ENCODE measurements around the gene HDC. TPM values are rescaled to one million over a fixed set of nuclear protein-coding genes. Genes with fewer than 3 reads are reported as not detected.

HDC gene
- total and polyA plus RNA-seq, 2 of the 13 experiments (the other 11 are each of a cell fraction or from before 2014, with no cell fraction given): not detected

- intact Hi-C loops (cut with micrococcal nuclease; ENCODE audit: unreplicated experiment) (no loop called here), in situ Hi-C loops (cut with HindIII; ENCODE audit: extremely low pct_ligation_motif_present, low pct_unique_long_range_greater_than_20kb) (no loop called here)
- POLR2A ChIA-PET: interaction anchor here (1.2 kb wide), 1 partner anchor 110 kb away, joined by 8 read pairs; no protein-coding TSS in a partner anchor
- Histone ChIP-seq H3K4me3 (replicated peaks in 1 of 3; ENCODE audit: insufficient read depth in 1 of 3, low read depth in 2 of 3, low read length in 3 of 3) (no peak overlapping the region), H2AFZ (ENCODE audit: low read length) (no peak overlapping the region), H3K27me3 (ENCODE audit: control insufficient read depth in 1 of 2, insufficient read depth in 2 of 2, low read length in 2 of 2) (no peaks in the 10 kb centered on the region), H3K9me3 (ENCODE audit: low read length) (no peaks in the 10 kb centered on the region), H3K4me1 (ENCODE audit: insufficient read depth, low read length) (peaks cover 74% of the 10 kb centered on the region), H3K9ac (ENCODE audit: insufficient read depth, low read depth, low read length) (no peak overlapping the region), H4K20me1 (ENCODE audit: insufficient read depth, low read length) (no peaks in the 10 kb centered on the region), H3K4me2 (ENCODE audit: low read depth, low read length) (peak overlapping the region; percentile 36; the same call in 1 of the 2 replicates), H3K27ac (ENCODE audit: extremely low read length, insufficient read depth, low read length) (peak overlapping the region; percentile 34), H3K79me2 (ENCODE audit: insufficient read depth, low read length) (no peaks in the 10 kb centered on the region), H3K36me3 (replicated peaks in 1 of 2; ENCODE audit: control insufficient read depth in 1 of 2, insufficient read depth in 2 of 2, low read length in 2 of 2) (no peaks in the 10 kb centered on the region)
- CTCF ChIA-PET (ENCODE audit: low intra/inter-chr PET ratio, low total read pairs): no interaction called here
- FAIRE-seq (peak; percentile 65), ATAC-seq (peak; percentile 31), DNase-seq (ENCODE audit: low spot score) (peak; percentile 59)
- BruUV-seq (replicated peaks): no TSS peak
- WGBS (ENCODE audit: low lambda C conversion rate): 90% methylated on average over 1 of the region's 1 CpG
- peak; percentile 87; the same call in 1 of the 2 replicates for TF ChIP-seq ZNF362 (CRISPR knock-in tag; IDR thresholded peaks at IDR 0.05; ENCODE audit: borderline replicate concordance)
- TF ChIP-seq HNF4G (IDR thresholded peaks at IDR 0.05; ENCODE audit: borderline replicate concordance, low read depth, low read length): 0 out of 2 replicates have a peak, but pooled peaks have one; percentile 19
- no peak for TF ChIP-seq HNF4G (CRISPR knock-in tag; IDR thresholded peaks at IDR 0.05; ENCODE audit: borderline replicate concordance, low read depth)
- TF ChIP-seq TFDP2 (CRISPR knock-in tag; IDR thresholded peaks at IDR 0.05): no peak
- no peak for TF ChIP-seq RELA (CRISPR knock-in tag; IDR thresholded peaks at IDR 0.05)
- peak; percentile 77 for TF ChIP-seq HNF4A (CRISPR knock-in tag; IDR thresholded peaks at IDR 0.05)
- 0 out of 2 replicates have a peak, but pooled peaks have one; percentile 25 for TF ChIP-seq PITX1 (CRISPR knock-in tag; IDR thresholded peaks at IDR 0.05)
- 0 out of 2 replicates have a peak, but pooled peaks have one; percentile 7 for TF ChIP-seq ZNF574 (CRISPR knock-in tag; IDR thresholded peaks at IDR 0.05)
- peak; percentile 89 for TF ChIP-seq CEBPB (IDR thresholded peaks at IDR 0.05; ENCODE audit: borderline replicate concordance, low read depth, low read length)
- TF ChIP-seq ARID2 (CRISPR knock-in tag; IDR thresholded peaks at IDR 0.05; ENCODE audit: borderline replicate concordance): no peak
- TF ChIP-seq NR2F6 (IDR thresholded peaks at IDR 0.05): peak; percentile 44
- TF ChIP-seq NR2F6 (CRISPR knock-in tag; IDR thresholded peaks at IDR 0.05): 0 out of 2 replicates have a peak, but pooled peaks have one; percentile 35
- 0 out of 2 replicates have a peak, but pooled peaks have one; percentile 40 for TF ChIP-seq RXRB (CRISPR knock-in tag; IDR thresholded peaks at IDR 0.05; ENCODE audit: borderline replicate concordance)
- TF ChIP-seq CEBPG (CRISPR knock-in tag; IDR thresholded peaks at IDR 0.05): peak; percentile 87
- TF ChIP-seq MYC (CRISPR knock-in tag; IDR thresholded peaks at IDR 0.05; ENCODE audit: borderline replicate concordance): no peak
- no peak for TF ChIP-seq FOXK1 (CRISPR knock-in tag; IDR thresholded peaks at IDR 0.05; ENCODE audit: borderline replicate concordance, low read depth)
- TF ChIP-seq ZNF317 (CRISPR knock-in tag; IDR thresholded peaks at IDR 0.05): no peak
Observed at GRCh38 chr15:50244153-50244552, 21.4 kb downstream of the HDC start.
